Ovary (tissue), 9 donors: ENCODE measurements around the gene PHOX2A. TPM values are rescaled to one million over a fixed set of nuclear protein-coding genes. Genes with fewer than 3 reads are reported as not detected.
"Not testable (repeated sequence)": the region's sequence is repeated elsewhere in the genome, so short reads cannot be mapped to it uniquely, and the experiment has no call there.

Experiments used
- DNase-seq, 5 donors: peaks; one replicate each; pipeline ENCODE4 v3.0.0-alpha.2; 2019 to 2020
- H3K27ac ChIP-seq, 2 donors: fragments of 200-600 bp; one replicate each; pipeline versions ENCODE4 v1.5.1 to v1.8.0; 2019 to 2022
- H3K27me3 ChIP-seq: fragments of 200-600 bp; one replicate; pipeline ENCODE4 v1.8.0; 2022
- H3K36me3 ChIP-seq: fragments of 200-600 bp; sonication (generic); one replicate; pipeline ENCODE4 v1.5.1; 2019
- H3K4me1 ChIP-seq: one replicate; pipeline ENCODE4 v1.8.1; 2013; ENCODE audit warnings: mild to moderate bottlenecking, moderate library complexity; ENCODE audit not compliant: insufficient read depth
- H3K4me3 ChIP-seq: fragments of 200-600 bp; sonication (generic); one replicate; pipeline ENCODE4 v1.5.1; 2017
- H3K9me3 ChIP-seq, 2 donors: fragments of 200-600 bp in 1 of 2; sonication (generic) in 1 of 2; one replicate each; pipeline versions ENCODE4 v1.5.1 to v1.8.1; 2013 to 2019; ENCODE audit warnings: mild to moderate bottlenecking in 1 of 2, moderate library complexity in 1 of 2
- EP300 ChIP-seq: sonication (generic); formaldehyde crosslinking; IDR thresholded peaks from one replicate; pipeline ENCODE4 v1.6.1; 2017; ENCODE audit warnings: antibody characterized with exemption
- POLR2A ChIP-seq: fragments of 450-650 bp; IDR thresholded peaks from one replicate; pipeline ENCODE4 v1.6.1; 2017; ENCODE audit warnings: antibody characterized with exemption, mild to moderate bottlenecking, moderate library complexity
- WGBS, 3 donors: extraction: QIAGEN DNeasy Blood & Tissue Kit in 1 of 3; methylation state at CpG; one replicate each; pipeline versions ENCODE4 v1.1.5 to v1.1.7; 2013 to 2017; 5-methylcytosine and 5-hydroxymethylcytosine counted together
- intact Hi-C, 4 donors: fragments of 100-400 bp; cut with DNase I; formaldehyde crosslinking; loops; one replicate each; pipeline versions ENCODE4 v1.11.0 to v1.15.1; 2022 to 2023
- polyA plus RNA-seq, 2 donors: library from polyadenylated mRNA; stranded (reverse); fragments of 200-250 nt in 1 of 2; fragments of 350-450 nt in 1 of 2; fragmentation: Illumina TruSeq in 1 of 2; extraction: RNeasy Lipid Tissue Mini Kit (QIAGEN cat#74804) in 1 of 2; gene quantifications; one replicate each; pipeline ENCODE4 v1.2.3, GENCODE V29; 2013 to 2014
- total RNA-seq, 7 donors: library from RNA; depleted of rRNA in 2 of 7; stranded (reverse); fragments of >200 nt in 2 of 7; fragmentation: NEBNext Ultra II Directional in 3 of 7; extraction: Animal tissue kit (Norgen Biotek cat#: 25700) in 3 of 7; gene quantifications; one replicate each; pipeline versions ENCODE4 v1.1.0 to v1.2.4, GENCODE V29; 2016 to 2023
- TF ChIP-seq, protein P1 (sequence below), 3 donors: fragments of 450-650 bp in 2 of 3; fragments of 200-600 bp in 1 of 3; IDR thresholded peaks; one replicate each; pipeline versions ENCODE4 v1.5.1 to v1.8.0; 2016 to 2022; ENCODE audit warnings: antibody characterized with exemption in 3 of 3, mild to moderate bottlenecking in 1 of 3
- donor health status: DM: no; HTN: no; CAD: no; lungs with moderate emphysema.
- donor health status: DM: no; HTN: no; CAD: no.
- donor health status: Bipolar disorder and iron deficiency.
- donor health status: DM: yes; HTN: yes; CAD: no.
- donor health status: DM: no; HTN: no; CAD: no.
- donor health status: DM: yes; HTN: yes; CAD: no.

PHOX2A gene
- total and polyA plus RNA-seq, 9 donors = not detected

- 61 to 77% (median 74%) methylated on average over 3 of the region's 3 CpGs for WGBS, 3 donors
- no peak for DNase-seq
- Histone ChIP-seq H3K9me3 (no peaks in the 10 kb centered on the region), H3K36me3 (no peaks in the 10 kb centered on the region), H3K4me3 (no peak overlapping the region), H3K27me3 (no peaks in the 10 kb centered on the region), H3K4me1 (no peaks in the 10 kb centered on the region), H3K27ac (no peak overlapping the region)
- TF ChIP-seq POLR2A = no peak
- no peak for TF ChIP-seq EP300
- intact Hi-C loops = no loop called here
Measured at GRCh38 chr11:72208281-72208680, 35.7 kb downstream of the PHOX2A start.

DNA sequence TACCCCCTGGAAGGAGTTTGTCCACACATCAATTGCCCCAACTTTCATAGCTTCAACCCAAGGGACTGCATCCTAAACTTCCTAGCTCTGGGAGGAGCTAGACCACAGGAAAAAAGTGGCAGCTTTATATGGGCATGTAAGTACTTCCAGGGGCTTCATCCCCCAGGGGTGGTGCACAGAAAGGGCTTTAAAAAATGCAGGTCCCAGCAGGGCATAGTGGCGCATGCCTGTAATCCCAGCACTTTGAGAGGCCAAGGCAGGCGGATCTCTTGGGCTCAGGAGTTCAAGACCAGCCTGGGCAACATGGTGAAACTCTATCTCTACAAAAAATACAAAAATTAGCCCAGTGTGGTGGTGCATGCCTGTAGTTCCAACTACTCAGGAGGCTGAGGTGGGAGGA lies 37.2 kb downstream of the PHOX2A start:
- H3K36me3 ChIP-seq, H3K27ac ChIP-seq, H3K9me3 ChIP-seq, H3K27me3 ChIP-seq, intact Hi-C loops, H3K4me1 ChIP-seq, H3K4me3 ChIP-seq, DNase-seq: not testable (repeated sequence)
- WGBS, 3 donors = 82 to 90% (median 83%) methylated on average over 2 of the region's 2 CpGs

GRCh38 chr11:72204886-72205285 lies 39.1 kb downstream of the PHOX2A start:
- H3K4me3 ChIP-seq = no peak overlapping the region
- TF ChIP-seq POLR2A (no peak), EP300 (no peak)
- TF ChIP-seq, protein P1, sequence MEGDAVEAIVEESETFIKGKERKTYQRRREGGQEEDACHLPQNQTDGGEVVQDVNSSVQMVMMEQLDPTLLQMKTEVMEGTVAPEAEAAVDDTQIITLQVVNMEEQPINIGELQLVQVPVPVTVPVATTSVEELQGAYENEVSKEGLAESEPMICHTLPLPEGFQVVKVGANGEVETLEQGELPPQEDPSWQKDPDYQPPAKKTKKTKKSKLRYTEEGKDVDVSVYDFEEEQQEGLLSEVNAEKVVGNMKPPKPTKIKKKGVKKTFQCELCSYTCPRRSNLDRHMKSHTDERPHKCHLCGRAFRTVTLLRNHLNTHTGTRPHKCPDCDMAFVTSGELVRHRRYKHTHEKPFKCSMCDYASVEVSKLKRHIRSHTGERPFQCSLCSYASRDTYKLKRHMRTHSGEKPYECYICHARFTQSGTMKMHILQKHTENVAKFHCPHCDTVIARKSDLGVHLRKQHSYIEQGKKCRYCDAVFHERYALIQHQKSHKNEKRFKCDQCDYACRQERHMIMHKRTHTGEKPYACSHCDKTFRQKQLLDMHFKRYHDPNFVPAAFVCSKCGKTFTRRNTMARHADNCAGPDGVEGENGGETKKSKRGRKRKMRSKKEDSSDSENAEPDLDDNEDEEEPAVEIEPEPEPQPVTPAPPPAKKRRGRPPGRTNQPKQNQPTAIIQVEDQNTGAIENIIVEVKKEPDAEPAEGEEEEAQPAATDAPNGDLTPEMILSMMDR (IDR thresholded peaks at IDR 0.05) = no peak
- H3K27me3 ChIP-seq = no peaks in the 10 kb centered on the region
- no peaks in the 10 kb centered on the region for H3K9me3 ChIP-seq
- no peaks in the 10 kb centered on the region for H3K36me3 ChIP-seq
- no peak overlapping the region for H3K27ac ChIP-seq
- intact Hi-C loops = no loop called here
- DNase-seq = no peak
- H3K4me1 ChIP-seq = no peaks in the 10 kb centered on the region

DNA sequence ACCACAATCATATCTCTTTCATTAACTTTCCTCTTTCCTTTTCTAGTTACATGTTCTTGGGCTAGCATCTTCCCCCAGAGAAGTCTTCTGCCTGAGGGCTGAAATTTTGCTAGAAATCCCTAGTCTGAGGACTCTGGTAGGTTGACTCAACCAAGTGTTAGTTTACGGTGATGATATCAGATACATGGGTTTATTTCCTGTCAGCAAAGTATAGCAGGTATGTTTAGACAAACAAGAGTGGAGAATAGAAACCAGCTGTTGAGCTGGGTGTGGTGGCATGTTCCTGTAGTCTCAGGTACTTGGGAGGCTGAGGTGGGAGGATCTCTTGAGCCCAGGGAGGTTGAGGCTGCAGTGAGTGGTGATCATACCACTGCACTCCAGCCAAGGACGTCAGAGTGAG lies 40.8 kb downstream of the PHOX2A start:
- intact Hi-C loops = no loop called here
- Histone ChIP-seq H3K4me3 (no peak overlapping the region), H3K36me3 (no peaks in the 10 kb centered on the region), H3K27ac (no peak overlapping the region), H3K27me3 (no peaks in the 10 kb centered on the region), H3K9me3 (no peaks in the 10 kb centered on the region), H3K4me1 (no peaks in the 10 kb centered on the region)
- no peak for DNase-seq
- 49 to 79% (median 52%) methylated on average over 2 of the region's 2 CpGs for WGBS, 3 donors
- TF ChIP-seq, protein P1 (IDR thresholded peaks at IDR 0.05) = no peak
- TF ChIP-seq POLR2A = no peak
- TF ChIP-seq EP300 = no peak

DNA sequence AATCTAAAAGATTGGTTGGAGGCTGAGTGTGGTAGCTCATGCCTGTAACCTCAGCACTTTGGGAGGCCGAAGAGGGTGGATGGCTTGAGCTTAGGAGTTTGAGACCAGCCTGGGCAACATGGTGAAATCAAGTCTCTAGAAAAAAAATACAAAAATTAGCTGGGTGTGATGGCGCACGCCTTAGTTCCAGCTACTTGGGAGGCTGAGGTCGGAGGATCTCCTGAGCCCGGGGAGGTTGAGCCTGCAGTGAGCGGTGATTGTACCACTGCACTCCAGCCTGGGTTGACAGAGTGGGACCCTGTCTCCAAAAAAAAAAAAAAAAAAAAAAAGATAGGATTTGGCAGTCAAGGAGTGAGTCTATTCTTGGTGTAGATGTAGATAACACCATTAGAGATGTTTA lies 41.4 kb downstream of the PHOX2A start:
- TF ChIP-seq, protein P1 (IDR thresholded peaks at IDR 0.05) = no peak
- intact Hi-C loops = no loop called here
- WGBS, 3 donors = 92 to 98% (median 96%) methylated on average over 6 of the region's 6 CpGs

GRCh38 chr11:72201445-72201844 lies 42.5 kb downstream of the PHOX2A start:
- H3K27me3 ChIP-seq, H3K36me3 ChIP-seq, H3K4me3 ChIP-seq, H3K9me3 ChIP-seq, H3K27ac ChIP-seq, DNase-seq, H3K4me1 ChIP-seq, intact Hi-C loops: not testable (repeated sequence)
- WGBS, 3 donors = 84 to 90% (median 85%) methylated on average over 38 to 43 of the region's 43 CpGs

More for the DNA sequence above, 41.4 kb downstream of the PHOX2A start:
- H3K4me3 ChIP-seq = no peak overlapping the region
- H3K36me3 ChIP-seq = no peaks in the 10 kb centered on the region
- no peak for DNase-seq
- no peaks in the 10 kb centered on the region for H3K9me3 ChIP-seq
- H3K27me3 ChIP-seq = no peaks in the 10 kb centered on the region
- no peaks in the 10 kb centered on the region for H3K4me1 ChIP-seq
- H3K27ac ChIP-seq = no peak overlapping the region
